K562 (cell line): Measurements from ENCODE around the gene RESP18. TPM values are rescaled to one million over a fixed set of nuclear protein-coding genes. Genes with fewer than 3 reads are reported as not detected.

Experiments
- polyA plus RNA-seq, 8 experiments: library from polyadenylated mRNA; depleted of rRNA in 4 of 8; stranded (reverse) in 5 of 8; unstranded in 3 of 8; fragments of >200 nt; fragmentation: Nextera tagmentation in 2 of 8; fragmentation: Illumina TruSeq in 1 of 8; extraction: Ambion mirVana in 2 of 8; extraction: Trizol in 1 of 8; gene quantifications; 2 replicates each; pipeline versions ENCODE4 v1.2.1 to v1.2.3, GENCODE V29; 2011 to 2014; ENCODE audit warnings: inconsistent platforms in 1 of 8, missing spikeins in 1 of 8
- total RNA-seq, 7 experiments: library from RNA; depleted of rRNA in 6 of 7; stranded (reverse); fragments of >200 nt in 6 of 7; fragmentation: Illumina TruSeq in 2 of 7; extraction: Trizol in 2 of 7; gene quantifications; 2 replicates each; pipeline versions ENCODE4 v1.2.1 to v1.2.3, GENCODE V29; 2011 to 2021; ENCODE audit warnings: low replicate concordance in 1 of 7
- TF ChIP-seq, protein P1 (sequence below), 2 experiments: fragments of 450-650 bp in 1 of 2; sonication (generic) in 1 of 2; formaldehyde crosslinking in 1 of 2; IDR thresholded peaks; 2 replicates each; pipeline versions ENCODE4 v1.7.1 to v1.9.0; 2016 to 2022; ENCODE audit warnings: inconsistent platforms in 1 of 2, mild to moderate bottlenecking in 1 of 2, missing genetic modification reagents in 1 of 2
- TF ChIP-seq, protein P2 (sequence below): fragments of 200-800 bp; sonication (Bioruptor generic); IDR thresholded peaks from 2 replicates; pipeline ENCODE4 v1.6.1; 2017; ENCODE audit warnings: missing genetic modification characterization, missing compliant biosample characterization

The RESP18 gene
- total and polyA plus RNA-seq, 9 of the 15 experiments (the other 6 are each of a cell fraction or from before 2014, with no cell fraction given), result not detected

DNA sequence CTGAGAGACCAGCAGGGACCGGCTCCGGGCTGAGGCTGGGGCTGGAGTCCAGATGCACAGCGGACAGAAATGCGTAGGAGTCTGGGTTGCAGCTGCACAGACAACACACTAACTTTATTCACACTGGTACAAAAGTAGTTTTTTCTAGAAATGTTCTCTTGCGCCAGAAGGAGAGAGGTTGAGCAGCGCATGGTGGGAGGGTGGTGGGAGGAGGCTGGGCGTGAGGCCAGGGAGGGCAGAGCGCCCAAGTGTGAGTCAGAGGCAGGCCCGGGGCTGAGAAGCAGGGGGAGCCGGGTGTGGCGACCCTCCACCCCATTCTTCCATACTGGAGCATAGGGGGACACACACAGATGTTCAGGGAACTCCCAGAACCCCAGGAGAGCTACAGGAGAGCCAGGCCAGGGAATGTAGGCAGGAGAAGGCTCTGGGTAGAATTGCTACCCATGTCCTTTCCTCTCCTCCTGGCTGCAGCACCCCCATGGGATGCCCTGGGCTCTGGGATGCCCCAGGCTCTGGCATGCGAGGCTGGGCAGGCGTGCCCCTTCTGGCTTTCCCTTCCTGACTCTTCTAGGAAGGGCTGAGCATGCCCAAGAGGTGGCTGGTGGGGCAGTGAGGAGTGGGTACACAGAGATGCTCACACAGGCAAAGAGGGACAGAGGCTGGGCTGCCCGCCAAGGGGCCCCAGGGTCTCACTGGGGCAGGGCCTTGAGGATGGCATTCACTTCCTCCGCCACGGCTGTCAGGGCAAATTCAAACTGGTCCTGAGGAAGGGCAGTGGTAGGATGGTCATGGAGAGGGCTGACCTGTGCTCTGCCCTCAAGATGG is 42.8 kb downstream of the RESP18 start (continued):
- TF ChIP-seq, protein P1, sequence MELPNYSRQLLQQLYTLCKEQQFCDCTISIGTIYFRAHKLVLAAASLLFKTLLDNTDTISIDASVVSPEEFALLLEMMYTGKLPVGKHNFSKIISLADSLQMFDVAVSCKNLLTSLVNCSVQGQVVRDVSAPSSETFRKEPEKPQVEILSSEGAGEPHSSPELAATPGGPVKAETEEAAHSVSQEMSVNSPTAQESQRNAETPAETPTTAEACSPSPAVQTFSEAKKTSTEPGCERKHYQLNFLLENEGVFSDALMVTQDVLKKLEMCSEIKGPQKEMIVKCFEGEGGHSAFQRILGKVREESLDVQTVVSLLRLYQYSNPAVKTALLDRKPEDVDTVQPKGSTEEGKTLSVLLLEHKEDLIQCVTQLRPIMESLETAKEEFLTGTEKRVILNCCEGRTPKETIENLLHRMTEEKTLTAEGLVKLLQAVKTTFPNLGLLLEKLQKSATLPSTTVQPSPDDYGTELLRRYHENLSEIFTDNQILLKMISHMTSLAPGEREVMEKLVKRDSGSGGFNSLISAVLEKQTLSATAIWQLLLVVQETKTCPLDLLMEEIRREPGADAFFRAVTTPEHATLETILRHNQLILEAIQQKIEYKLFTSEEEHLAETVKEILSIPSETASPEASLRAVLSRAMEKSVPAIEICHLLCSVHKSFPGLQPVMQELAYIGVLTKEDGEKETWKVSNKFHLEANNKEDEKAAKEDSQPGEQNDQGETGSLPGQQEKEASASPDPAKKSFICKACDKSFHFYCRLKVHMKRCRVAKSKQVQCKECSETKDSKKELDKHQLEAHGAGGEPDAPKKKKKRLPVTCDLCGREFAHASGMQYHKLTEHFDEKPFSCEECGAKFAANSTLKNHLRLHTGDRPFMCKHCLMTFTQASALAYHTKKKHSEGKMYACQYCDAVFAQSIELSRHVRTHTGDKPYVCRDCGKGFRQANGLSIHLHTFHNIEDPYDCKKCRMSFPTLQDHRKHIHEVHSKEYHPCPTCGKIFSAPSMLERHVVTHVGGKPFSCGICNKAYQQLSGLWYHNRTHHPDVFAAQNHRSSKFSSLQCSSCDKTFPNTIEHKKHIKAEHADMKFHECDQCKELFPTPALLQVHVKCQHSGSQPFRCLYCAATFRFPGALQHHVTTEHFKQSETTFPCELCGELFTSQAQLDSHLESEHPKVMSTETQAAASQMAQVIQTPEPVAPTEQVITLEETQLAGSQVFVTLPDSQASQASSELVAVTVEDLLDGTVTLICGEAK (IDR thresholded peaks at IDR 0.05), result peak; percentile 58
- TF ChIP-seq, protein P1 (CRISPR knock-in tag; IDR thresholded peaks at IDR 0.05), result no peak
- TF ChIP-seq, protein P2, sequence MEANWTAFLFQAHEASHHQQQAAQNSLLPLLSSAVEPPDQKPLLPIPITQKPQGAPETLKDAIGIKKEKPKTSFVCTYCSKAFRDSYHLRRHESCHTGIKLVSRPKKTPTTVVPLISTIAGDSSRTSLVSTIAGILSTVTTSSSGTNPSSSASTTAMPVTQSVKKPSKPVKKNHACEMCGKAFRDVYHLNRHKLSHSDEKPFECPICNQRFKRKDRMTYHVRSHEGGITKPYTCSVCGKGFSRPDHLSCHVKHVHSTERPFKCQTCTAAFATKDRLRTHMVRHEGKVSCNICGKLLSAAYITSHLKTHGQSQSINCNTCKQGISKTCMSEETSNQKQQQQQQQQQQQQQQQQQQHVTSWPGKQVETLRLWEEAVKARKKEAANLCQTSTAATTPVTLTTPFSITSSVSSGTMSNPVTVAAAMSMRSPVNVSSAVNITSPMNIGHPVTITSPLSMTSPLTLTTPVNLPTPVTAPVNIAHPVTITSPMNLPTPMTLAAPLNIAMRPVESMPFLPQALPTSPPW (CRISPR knock-in tag), result peak; percentile 45
